OCI-LY1 (cell line): ENCODE results near the gene ABTB2.

ENCODE experiments used
- H2AFZ ChIP-seq: fragments of 200-600 bp; sonication (generic), shearing (Covaris generic); 2 replicates; pipeline ENCODE4 v1.6.0; 2014; ENCODE audit warnings: antibody characterized with exemption, mild to moderate bottlenecking, low read length
- H3F3A ChIP-seq: fragments of 200-600 bp; sonication (generic), shearing (Covaris generic); 2 replicates; pipeline ENCODE4 v1.6.0; 2014; ENCODE audit warnings: mild to moderate bottlenecking, antibody characterized with exemption, low read length, moderate library complexity; ENCODE audit not compliant: insufficient read depth
- H3K27ac ChIP-seq: fragments of 200-600 bp; sonication (generic); 2 replicates; pipeline ENCODE4 v1.5.1; 2014; ENCODE audit warnings: low read length, mixed run types, mild to moderate bottlenecking, low read depth; ENCODE audit not compliant: poor library complexity, severe bottlenecking
- H3K27me3 ChIP-seq: fragments of 200-600 bp; sonication (generic); 2 replicates; pipeline ENCODE4 v1.6.0; 2014; ENCODE audit warnings: antibody characterized with exemption, mild to moderate bottlenecking, low read length, moderate library complexity; ENCODE audit not compliant: insufficient read depth
- H3K36me3 ChIP-seq: fragments of 200-600 bp; sonication (generic); 2 replicates; pipeline ENCODE4 v1.6.1; 2014; ENCODE audit warnings: mild to moderate bottlenecking, antibody characterized with exemption, low read length, moderate library complexity, mixed read lengths; ENCODE audit not compliant: insufficient read depth
- H3K4me1 ChIP-seq: fragments of 200-600 bp; sonication (generic); 2 replicates; pipeline ENCODE4 v1.5.1; 2014; ENCODE audit warnings: mild to moderate bottlenecking, low read length, moderate library complexity; ENCODE audit not compliant: insufficient read depth, severe bottlenecking
- H3K4me2 ChIP-seq: fragments of 200-600 bp; sonication (generic), shearing (Covaris generic); 2 replicates; pipeline ENCODE4 v1.6.1; 2014; ENCODE audit warnings: low read length
- H3K4me3 ChIP-seq: fragments of 200-600 bp; sonication (generic); 2 replicates; pipeline ENCODE4 v1.5.1; 2014; ENCODE audit warnings: low read length, low read depth, mild to moderate bottlenecking, mixed read lengths; ENCODE audit not compliant: poor library complexity, severe bottlenecking
- H3K79me2 ChIP-seq: fragments of 200-600 bp; shearing (Covaris generic); 2 replicates; pipeline ENCODE4 v1.6.1; 2016; ENCODE audit warnings: mixed run types, low read length, mixed read lengths; ENCODE audit not compliant: insufficient read depth
- H3K9ac ChIP-seq: fragments of 200-600 bp; sonication (generic), shearing (Covaris generic); 2 replicates; pipeline ENCODE4 v1.6.1; 2014; ENCODE audit warnings: mild to moderate bottlenecking, low read length, mixed read lengths
- H3K9me2 ChIP-seq: fragments of 200-600 bp; sonication (generic), shearing (Covaris generic); 2 replicates; pipeline ENCODE4 v1.6.1; 2014; ENCODE audit warnings: low read depth, mild to moderate bottlenecking, low read length, mixed read lengths
- H3K9me3 ChIP-seq: fragments of 200-600 bp; shearing (Covaris generic); 2 replicates; pipeline ENCODE4 v1.6.1; 2014; ENCODE audit warnings: low read length, mixed read lengths
- H4K20me1 ChIP-seq: fragments of 200-600 bp; sonication (generic), shearing (Covaris generic); 2 replicates; pipeline ENCODE4 v1.6.0; 2016; ENCODE audit warnings: mild to moderate bottlenecking, low read length; ENCODE audit not compliant: insufficient read depth
- EZH2 ChIP-seq: fragments of 200-600 bp; sonication (generic), shearing (Covaris generic); IDR thresholded peaks from 2 replicates; pipeline ENCODE4 v1.8.0; 2017; ENCODE audit warnings: borderline replicate concordance, mixed run types, mild to moderate bottlenecking, antibody characterized with exemption, low read length, moderate library complexity, mixed read lengths
- TF ChIP-seq, protein P1 (sequence below): fragments of 200-600 bp; sonication (generic), shearing (Covaris generic); IDR thresholded peaks from 2 replicates; pipeline ENCODE4 v1.5.1; 2017; ENCODE audit warnings: mild to moderate bottlenecking, antibody characterized with exemption, low read length, moderate library complexity, mixed read lengths

Gene ABTB2

DNA sequence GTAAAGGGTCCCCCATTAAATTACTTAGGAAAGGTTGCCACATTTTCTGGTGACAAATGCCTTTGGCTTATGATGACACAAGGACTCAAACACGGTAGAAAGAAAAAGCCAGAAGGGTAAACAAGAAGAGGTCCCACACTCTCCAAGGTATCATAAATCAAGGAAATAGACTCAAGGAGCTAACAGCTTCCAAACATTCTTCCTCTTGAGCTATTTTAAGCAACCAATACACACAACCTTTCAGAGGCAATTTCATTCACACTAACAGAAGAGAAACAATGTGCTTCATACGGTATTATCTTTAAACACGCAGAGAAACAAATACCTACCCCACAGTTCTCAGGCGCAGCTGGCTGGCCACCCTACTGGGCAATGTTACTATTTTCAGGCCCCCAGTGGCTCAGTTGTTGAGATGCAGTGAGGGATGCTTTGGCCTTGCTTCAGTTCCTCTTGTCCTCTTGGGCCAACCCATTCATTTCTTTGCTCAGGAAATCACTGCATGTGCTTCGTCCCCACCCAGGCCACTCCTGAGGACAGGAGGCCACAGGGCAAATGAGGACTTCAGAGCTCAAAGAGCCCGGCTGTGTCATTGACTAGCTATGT is 15.8 kb downstream of the ABTB2 start:
- TF ChIP-seq EZH2: no peak
- TF ChIP-seq, protein P1, sequence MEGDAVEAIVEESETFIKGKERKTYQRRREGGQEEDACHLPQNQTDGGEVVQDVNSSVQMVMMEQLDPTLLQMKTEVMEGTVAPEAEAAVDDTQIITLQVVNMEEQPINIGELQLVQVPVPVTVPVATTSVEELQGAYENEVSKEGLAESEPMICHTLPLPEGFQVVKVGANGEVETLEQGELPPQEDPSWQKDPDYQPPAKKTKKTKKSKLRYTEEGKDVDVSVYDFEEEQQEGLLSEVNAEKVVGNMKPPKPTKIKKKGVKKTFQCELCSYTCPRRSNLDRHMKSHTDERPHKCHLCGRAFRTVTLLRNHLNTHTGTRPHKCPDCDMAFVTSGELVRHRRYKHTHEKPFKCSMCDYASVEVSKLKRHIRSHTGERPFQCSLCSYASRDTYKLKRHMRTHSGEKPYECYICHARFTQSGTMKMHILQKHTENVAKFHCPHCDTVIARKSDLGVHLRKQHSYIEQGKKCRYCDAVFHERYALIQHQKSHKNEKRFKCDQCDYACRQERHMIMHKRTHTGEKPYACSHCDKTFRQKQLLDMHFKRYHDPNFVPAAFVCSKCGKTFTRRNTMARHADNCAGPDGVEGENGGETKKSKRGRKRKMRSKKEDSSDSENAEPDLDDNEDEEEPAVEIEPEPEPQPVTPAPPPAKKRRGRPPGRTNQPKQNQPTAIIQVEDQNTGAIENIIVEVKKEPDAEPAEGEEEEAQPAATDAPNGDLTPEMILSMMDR: no peak
- H3F3A ChIP-seq: no peaks in the 10 kb centered on the region
- no peak overlapping the region for H3K27ac ChIP-seq
- H3K9me3 ChIP-seq: no peaks in the 10 kb centered on the region
- H3K9me2 ChIP-seq: no peaks in the 10 kb centered on the region
- no peaks in the 10 kb centered on the region for H3K79me2 ChIP-seq
- no peaks in the 10 kb centered on the region for H3K36me3 ChIP-seq
- H3K4me1 ChIP-seq: no peaks in the 10 kb centered on the region
- H3K4me2 ChIP-seq: no peak overlapping the region
- H4K20me1 ChIP-seq: no peaks in the 10 kb centered on the region
- H3K27me3 ChIP-seq: no peaks in the 10 kb centered on the region
- no peak overlapping the region for H2AFZ ChIP-seq
- H3K4me3 ChIP-seq: no peak overlapping the region
- no peak overlapping the region for H3K9ac ChIP-seq

DNA sequence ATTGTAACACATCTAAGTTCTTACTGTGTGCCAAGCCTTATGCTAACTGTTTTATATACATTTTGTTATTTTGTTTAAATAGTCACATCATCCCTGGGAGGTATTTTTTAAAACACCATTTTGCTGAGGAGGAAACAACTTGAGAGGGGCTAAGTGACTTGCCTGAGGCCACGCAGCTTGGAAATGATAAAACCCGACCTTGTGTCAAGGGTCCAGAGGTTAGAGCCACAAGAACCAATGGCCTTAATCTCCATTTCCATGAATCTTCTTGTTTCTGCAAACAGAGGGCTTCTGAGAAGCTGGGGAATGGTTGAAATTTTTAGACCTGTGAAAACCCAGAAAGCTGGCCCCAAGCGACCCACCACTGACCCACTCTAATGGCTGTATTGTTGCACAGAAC is 16.7 kb downstream of the ABTB2 start:
- H3K9me2 ChIP-seq: no peaks in the 10 kb centered on the region
- H3K4me3 ChIP-seq: no peak overlapping the region
- H3K4me1 ChIP-seq: no peaks in the 10 kb centered on the region
- no peaks in the 10 kb centered on the region for H3K79me2 ChIP-seq
- H3K36me3 ChIP-seq: no peaks in the 10 kb centered on the region
- TF ChIP-seq, protein P1: no peak
- no peak overlapping the region for H2AFZ ChIP-seq
- H3F3A ChIP-seq: no peaks in the 10 kb centered on the region
- no peaks in the 10 kb centered on the region for H4K20me1 ChIP-seq
- H3K9me3 ChIP-seq: no peaks in the 10 kb centered on the region
- no peak overlapping the region for H3K4me2 ChIP-seq
- H3K9ac ChIP-seq: no peak overlapping the region
- no peak overlapping the region for H3K27ac ChIP-seq
- no peaks in the 10 kb centered on the region for H3K27me3 ChIP-seq

DNA sequence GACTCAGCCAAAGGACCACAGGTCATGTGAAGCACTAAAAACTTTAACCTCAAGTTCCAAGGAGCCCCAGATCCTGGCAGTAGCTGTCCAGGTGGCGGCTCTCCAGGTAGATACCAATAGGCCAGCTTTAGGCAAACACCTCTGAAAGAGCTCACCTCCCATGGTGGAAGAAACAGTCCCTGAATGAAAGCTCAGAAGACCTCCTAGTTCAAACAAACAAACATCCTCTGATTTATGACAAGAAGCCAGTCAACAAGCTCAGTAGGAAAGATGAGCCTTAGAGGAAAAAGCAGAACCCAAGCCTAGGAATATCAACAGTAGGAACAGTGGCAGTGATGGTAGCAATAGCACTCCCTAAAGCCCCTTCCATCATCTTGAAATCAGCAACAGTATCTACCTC is 17.2 kb downstream of the ABTB2 start:
- Histone ChIP-seq H3K9ac (no peak overlapping the region), H3K27me3 (no peaks in the 10 kb centered on the region), H3F3A (no peaks in the 10 kb centered on the region), H4K20me1 (no peaks in the 10 kb centered on the region), H3K9me2 (no peaks in the 10 kb centered on the region), H3K9me3 (no peaks in the 10 kb centered on the region), H3K27ac (no peak overlapping the region), H3K36me3 (no peaks in the 10 kb centered on the region), H3K4me2 (no peak overlapping the region), H3K79me2 (no peaks in the 10 kb centered on the region), H3K4me3 (no peak overlapping the region), H3K4me1 (no peaks in the 10 kb centered on the region), H2AFZ (no peak overlapping the region)
- TF ChIP-seq, protein P1: no peak
